Testis (tissue), 2 donors: ENCODE results near the gene XRCC1.

Source experiments
- POLR2A ChIP-seq: fragments of 450-650 bp; IDR thresholded peaks from one replicate; pipeline ENCODE4 v1.6.1; 2017; ENCODE audit warnings: antibody characterized with exemption, mild to moderate bottlenecking, moderate library complexity
- TF ChIP-seq, protein P1 (sequence below), 3 experiments: fragments of 450-650 bp in 2 of 3; fragments of 200-600 bp in 1 of 3; sonication (generic) in 1 of 3; IDR thresholded peaks; one replicate each; pipeline ENCODE4 v1.5.1; 2016 to 2019; ENCODE audit warnings: antibody characterized with exemption in 3 of 3, mild to moderate bottlenecking in 2 of 3, moderate library complexity in 1 of 3

DNA sequence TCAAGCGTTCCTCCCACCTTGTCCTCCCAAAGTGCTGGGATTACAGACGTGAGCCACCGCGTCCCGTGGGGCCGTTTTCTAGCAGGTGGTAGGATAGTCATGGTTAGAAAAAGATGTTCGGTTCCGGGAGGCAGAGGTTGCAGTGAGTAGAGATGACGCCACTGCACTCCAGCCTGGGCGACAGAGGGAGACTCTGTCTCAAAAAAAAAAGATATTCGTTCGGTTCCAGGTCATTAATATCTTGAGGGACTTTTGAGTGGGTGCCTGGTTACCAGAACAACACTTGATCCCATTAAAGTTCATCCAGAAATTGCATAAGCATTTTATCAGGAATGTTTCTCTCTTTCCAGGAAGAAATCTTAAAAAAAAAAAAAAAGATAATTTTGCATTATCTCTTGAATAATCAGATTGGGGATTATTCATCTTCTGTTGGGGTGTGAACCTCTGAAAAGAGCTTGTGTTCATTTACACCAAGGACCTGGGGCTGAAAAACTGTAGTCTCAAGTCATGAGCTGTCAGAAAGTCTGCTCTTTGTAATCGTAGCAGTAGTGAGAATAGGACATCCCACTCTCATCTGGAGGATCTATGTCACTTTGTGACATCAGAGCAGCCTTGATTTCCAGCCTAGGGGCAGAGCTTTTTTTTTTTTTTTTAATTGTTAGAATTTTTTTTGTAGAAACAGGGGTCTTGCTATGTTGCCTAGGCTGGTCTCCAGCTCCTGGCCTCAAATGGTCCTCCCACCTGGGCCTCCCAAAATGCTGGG lies 47.3 kb downstream of the XRCC1 start:
- TF ChIP-seq, protein P1, sequence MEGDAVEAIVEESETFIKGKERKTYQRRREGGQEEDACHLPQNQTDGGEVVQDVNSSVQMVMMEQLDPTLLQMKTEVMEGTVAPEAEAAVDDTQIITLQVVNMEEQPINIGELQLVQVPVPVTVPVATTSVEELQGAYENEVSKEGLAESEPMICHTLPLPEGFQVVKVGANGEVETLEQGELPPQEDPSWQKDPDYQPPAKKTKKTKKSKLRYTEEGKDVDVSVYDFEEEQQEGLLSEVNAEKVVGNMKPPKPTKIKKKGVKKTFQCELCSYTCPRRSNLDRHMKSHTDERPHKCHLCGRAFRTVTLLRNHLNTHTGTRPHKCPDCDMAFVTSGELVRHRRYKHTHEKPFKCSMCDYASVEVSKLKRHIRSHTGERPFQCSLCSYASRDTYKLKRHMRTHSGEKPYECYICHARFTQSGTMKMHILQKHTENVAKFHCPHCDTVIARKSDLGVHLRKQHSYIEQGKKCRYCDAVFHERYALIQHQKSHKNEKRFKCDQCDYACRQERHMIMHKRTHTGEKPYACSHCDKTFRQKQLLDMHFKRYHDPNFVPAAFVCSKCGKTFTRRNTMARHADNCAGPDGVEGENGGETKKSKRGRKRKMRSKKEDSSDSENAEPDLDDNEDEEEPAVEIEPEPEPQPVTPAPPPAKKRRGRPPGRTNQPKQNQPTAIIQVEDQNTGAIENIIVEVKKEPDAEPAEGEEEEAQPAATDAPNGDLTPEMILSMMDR (IDR thresholded peaks at IDR 0.05) = no peak
- no peak for TF ChIP-seq POLR2A
